HepG2 (cell line): ENCODE measurements around the gene MFRP. TPM values are rescaled to one million over a fixed set of nuclear protein-coding genes. Genes with fewer than 3 reads are reported as not detected.

Source experiments
- AKNA ChIP-seq: sonication (generic); formaldehyde crosslinking; IDR thresholded peaks from 2 replicates; pipeline ENCODE4 v1.4.0; 2020; ENCODE audit warnings: missing genetic modification reagents, borderline replicate concordance
- ATF6 ChIP-seq: sonication (generic); formaldehyde crosslinking; conservative IDR thresholded peaks from 2 replicates; pipeline ENCODE4 v1.4.0; 2020; ENCODE audit warnings: missing genetic modification reagents
- CBFB ChIP-seq: sonication (generic); formaldehyde crosslinking; IDR thresholded peaks from 2 replicates; pipeline ENCODE4 v1.4.0; 2020; ENCODE audit warnings: missing genetic modification reagents
- CCDC6 ChIP-seq: sonication (generic); formaldehyde crosslinking; IDR thresholded peaks from 2 replicates; pipeline ENCODE4 v1.8.1; 2022; ENCODE audit warnings: mild to moderate bottlenecking, missing genetic modification reagents, moderate library complexity
- GMEB1 ChIP-seq: sonication (generic); formaldehyde crosslinking; IDR thresholded peaks from 2 replicates; pipeline ENCODE4 v1.5.1; 2020; ENCODE audit warnings: missing genetic modification reagents, mild to moderate bottlenecking, borderline replicate concordance
- HMG20B ChIP-seq: conservative IDR thresholded peaks from 2 replicates; pipeline ENCODE4 v1.6.1; 2016; ENCODE audit warnings: missing genetic modification reagents, missing compliant biosample characterization
- IRX3 ChIP-seq: sonication (generic); formaldehyde crosslinking; IDR thresholded peaks from 2 replicates; pipeline ENCODE4 v1.8.1; 2023; ENCODE audit warnings: mild to moderate bottlenecking, low read depth, missing genetic modification reagents, borderline replicate concordance
- JARID2 ChIP-seq: sonication (generic); formaldehyde crosslinking; IDR thresholded peaks from 2 replicates; pipeline ENCODE4 v1.8.1; 2023; ENCODE audit warnings: missing genetic modification reagents, inconsistent platforms; ENCODE audit not compliant: insufficient replicate concordance
- MED13 ChIP-seq: sonication (generic); formaldehyde crosslinking; IDR thresholded peaks from 2 replicates; pipeline ENCODE4 v1.5.0; 2020; ENCODE audit warnings: missing genetic modification reagents
- NONO ChIP-seq, 2 experiments: fragments of 450-650 bp in 1 of 2; sonication (generic) in 1 of 2; formaldehyde crosslinking in 1 of 2; IDR thresholded peaks in 1 of 2; conservative IDR thresholded peaks in 1 of 2; 2 replicates each; pipeline versions ENCODE4 v1.6.1 to v1.8.0; 2017 to 2022; ENCODE audit warnings: mild to moderate bottlenecking in 1 of 2, missing genetic modification reagents in 1 of 2, moderate library complexity in 1 of 2
- POLR2AphosphoS2 ChIP-seq: IDR thresholded peaks from 2 replicates; pipeline ENCODE4 v1.6.1; 2011; ENCODE audit warnings: low read depth, low read length, improper control_type of control experiment
- RAD51 ChIP-seq: fragments of 450-650 bp; IDR thresholded peaks from 2 replicates; pipeline ENCODE4 v1.6.1; 2016; ENCODE audit warnings: borderline replicate concordance
- RARG ChIP-seq: sonication (generic); formaldehyde crosslinking; IDR thresholded peaks from 2 replicates; pipeline ENCODE4 v1.4.0; 2020; ENCODE audit warnings: low read depth, mild to moderate bottlenecking, missing genetic modification reagents
- ZFY ChIP-seq: sonication (generic); formaldehyde crosslinking; IDR thresholded peaks from 2 replicates; pipeline ENCODE4 v1.4.0; 2020; ENCODE audit warnings: missing genetic modification reagents
- ZNF296 ChIP-seq: sonication (generic); formaldehyde crosslinking; conservative IDR thresholded peaks from 2 replicates; pipeline ENCODE4 v1.5.0; 2020; ENCODE audit warnings: mild to moderate bottlenecking, missing genetic modification reagents
- ZNF580 ChIP-seq: IDR thresholded peaks from 2 replicates; pipeline ENCODE4 v1.6.1; 2016; ENCODE audit warnings: low read depth, borderline replicate concordance
- polyA plus RNA-seq, 8 experiments: library from polyadenylated mRNA; depleted of rRNA in 3 of 8; stranded (reverse) in 7 of 8; unstranded in 1 of 8; fragments of >200 nt; fragmentation: Illumina TruSeq in 4 of 8; extraction: Trizol in 4 of 8; gene quantifications; 2 replicates each; pipeline versions ENCODE4 v1.2.1 to v1.2.3, GENCODE V29; 2011 to 2016; ENCODE audit warnings: low read depth in 4 of 8, missing spikeins in 1 of 8, mixed read lengths in 1 of 8; ENCODE audit not compliant: insufficient read depth in 1 of 8
- total RNA-seq, 5 experiments: library from RNA; depleted of rRNA; stranded (reverse); fragments of >200 nt; fragmentation: Illumina TruSeq; extraction: Trizol; gene quantifications; 2 replicates each; pipeline ENCODE4 v1.2.3, GENCODE V29; 2016; ENCODE audit warnings: low read depth in 1 of 5
- TF ChIP-seq, protein P1 (sequence below): IDR thresholded peaks from 2 replicates; pipeline ENCODE4 v1.6.1; 2016; ENCODE audit warnings: mild to moderate bottlenecking
- TF ChIP-seq, protein P2 (sequence below): sonication (generic); formaldehyde crosslinking; IDR thresholded peaks from 2 replicates; pipeline ENCODE4 v1.5.0; 2020; ENCODE audit warnings: mild to moderate bottlenecking, missing genetic modification reagents, moderate library complexity

Gene MFRP
- total and polyA plus RNA-seq, 2 of the 13 experiments (the other 11 are each of a cell fraction or from before 2014, with no cell fraction given), result not detected

DNA sequence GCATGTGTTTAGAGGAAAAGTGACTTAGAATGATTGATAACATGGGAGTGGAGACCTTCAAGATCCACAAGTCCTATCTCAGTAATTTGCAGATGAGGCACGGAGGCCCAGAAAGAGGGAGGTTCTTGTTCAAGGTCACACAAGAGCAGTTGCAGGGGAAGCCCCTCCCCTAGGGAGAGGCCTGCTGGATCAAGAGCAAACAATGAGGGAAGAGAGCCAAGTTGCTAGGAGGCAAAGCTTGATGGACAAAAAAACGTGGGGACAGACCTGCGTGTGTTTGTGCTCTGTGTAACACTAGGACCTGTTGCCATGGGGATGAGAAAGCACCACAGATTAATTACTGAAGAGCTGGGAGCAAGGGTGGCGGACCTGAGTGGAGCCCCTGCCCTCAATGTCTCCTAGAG, 6.4 kb upstream of the MFRP start (continued):
- TF ChIP-seq JARID2 (CRISPR knock-in tag) (no peak), GMEB1 (no peak), ZNF296 (no peak), MED13 (CRISPR knock-in tag) (no peak), AKNA (CRISPR knock-in tag) (no peak), POLR2AphosphoS2 (no peak), RAD51 (no peak), ZNF580 (CRISPR knock-in tag) (peak; percentile 41; the same call in 1 of the 2 replicates), ZFY (CRISPR knock-in tag) (no peak), HMG20B (CRISPR knock-in tag) (no peak), NONO (IDR thresholded peaks at IDR 0.05) (no peak), NONO (CRISPR knock-in tag; conservative IDR thresholded peaks at IDR 0.05) (no peak), CBFB (no peak), CCDC6 (no peak), RARG (CRISPR knock-in tag) (no peak), ATF6 (CRISPR knock-in tag) (no peak), IRX3 (CRISPR knock-in tag) (no peak)
- TF ChIP-seq, protein P1, sequence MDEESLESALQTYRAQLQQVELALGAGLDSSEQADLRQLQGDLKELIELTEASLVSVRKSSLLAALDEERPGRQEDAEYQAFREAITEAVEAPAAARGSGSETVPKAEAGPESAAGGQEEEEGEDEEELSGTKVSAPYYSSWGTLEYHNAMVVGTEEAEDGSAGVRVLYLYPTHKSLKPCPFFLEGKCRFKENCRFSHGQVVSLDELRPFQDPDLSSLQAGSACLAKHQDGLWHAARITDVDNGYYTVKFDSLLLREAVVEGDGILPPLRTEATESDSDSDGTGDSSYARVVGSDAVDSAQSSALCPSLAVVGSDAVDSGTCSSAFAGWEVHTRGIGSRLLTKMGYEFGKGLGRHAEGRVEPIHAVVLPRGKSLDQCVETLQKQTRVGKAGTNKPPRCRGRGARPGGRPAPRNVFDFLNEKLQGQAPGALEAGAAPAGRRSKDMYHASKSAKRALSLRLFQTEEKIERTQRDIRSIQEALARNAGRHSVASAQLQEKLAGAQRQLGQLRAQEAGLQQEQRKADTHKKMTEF (CRISPR knock-in tag), result no peak; the same call in 1 of the 2 replicates
- TF ChIP-seq, protein P2, sequence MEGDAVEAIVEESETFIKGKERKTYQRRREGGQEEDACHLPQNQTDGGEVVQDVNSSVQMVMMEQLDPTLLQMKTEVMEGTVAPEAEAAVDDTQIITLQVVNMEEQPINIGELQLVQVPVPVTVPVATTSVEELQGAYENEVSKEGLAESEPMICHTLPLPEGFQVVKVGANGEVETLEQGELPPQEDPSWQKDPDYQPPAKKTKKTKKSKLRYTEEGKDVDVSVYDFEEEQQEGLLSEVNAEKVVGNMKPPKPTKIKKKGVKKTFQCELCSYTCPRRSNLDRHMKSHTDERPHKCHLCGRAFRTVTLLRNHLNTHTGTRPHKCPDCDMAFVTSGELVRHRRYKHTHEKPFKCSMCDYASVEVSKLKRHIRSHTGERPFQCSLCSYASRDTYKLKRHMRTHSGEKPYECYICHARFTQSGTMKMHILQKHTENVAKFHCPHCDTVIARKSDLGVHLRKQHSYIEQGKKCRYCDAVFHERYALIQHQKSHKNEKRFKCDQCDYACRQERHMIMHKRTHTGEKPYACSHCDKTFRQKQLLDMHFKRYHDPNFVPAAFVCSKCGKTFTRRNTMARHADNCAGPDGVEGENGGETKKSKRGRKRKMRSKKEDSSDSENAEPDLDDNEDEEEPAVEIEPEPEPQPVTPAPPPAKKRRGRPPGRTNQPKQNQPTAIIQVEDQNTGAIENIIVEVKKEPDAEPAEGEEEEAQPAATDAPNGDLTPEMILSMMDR (CRISPR knock-in tag), result no peak
